GM20431 (cell line): ENCODE results near the gene DIDO1.
"Not testable (repeated sequence)": the region's sequence is repeated elsewhere in the genome, so short reads cannot be mapped to it uniquely, and the experiment has no call there.

Source experiments
- in situ Hi-C: fragments of 300-500 bp; cut with MseI, MboI; formaldehyde crosslinking; loops from one replicate; pipeline ENCODE4 v1.15.0; 2020; ENCODE audit warnings: low sequenced_read_pairs; ENCODE audit not compliant: unreplicated experiment

The DIDO1 gene

DNA sequence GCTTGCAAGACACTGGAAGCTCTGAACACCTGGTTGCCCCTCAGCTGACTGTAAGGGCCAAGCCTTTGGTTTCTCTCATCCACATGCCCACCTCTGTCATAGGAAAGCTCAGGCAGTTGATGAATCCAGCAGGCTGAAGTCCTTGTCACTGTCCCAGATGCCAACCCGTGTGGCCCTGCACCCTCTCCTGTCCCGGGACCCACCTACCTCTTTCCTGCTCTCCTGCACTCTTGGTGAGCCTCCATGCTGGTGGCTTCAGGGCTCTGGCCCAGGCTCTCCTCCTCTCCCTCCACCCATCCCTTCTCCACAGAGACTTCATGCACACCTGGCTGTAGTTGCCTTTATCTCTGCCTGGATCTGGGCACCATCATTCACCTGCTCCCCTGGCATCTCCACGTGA, 7.7 kb upstream of the DIDO1 start:
- in situ Hi-C loops: no loop called here

DNA sequence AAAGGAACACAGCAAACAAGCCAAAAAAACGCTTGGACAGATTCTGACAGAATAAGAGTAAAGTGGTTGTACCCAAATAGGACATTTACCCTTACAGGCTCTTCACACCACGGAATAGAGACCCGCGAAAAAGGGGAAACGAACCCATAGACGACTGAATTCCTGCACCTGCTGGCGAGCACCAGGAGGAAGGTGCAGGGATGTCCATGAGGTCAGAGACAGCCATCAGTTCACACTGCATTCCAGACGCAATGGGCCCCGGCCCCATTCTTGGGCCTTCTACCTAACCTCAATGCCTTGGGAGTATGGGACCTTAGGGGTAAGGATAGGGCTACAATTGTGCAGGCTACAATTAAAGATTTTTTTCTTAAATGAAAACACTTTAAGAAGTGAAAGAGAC, 5.2 kb upstream of the DIDO1 start:
- in situ Hi-C loops: no loop called here

GRCh38 chr20:62929051-62929538, 2.8 kb upstream of the DIDO1 start:
- in situ Hi-C loops: no loop called here

DNA sequence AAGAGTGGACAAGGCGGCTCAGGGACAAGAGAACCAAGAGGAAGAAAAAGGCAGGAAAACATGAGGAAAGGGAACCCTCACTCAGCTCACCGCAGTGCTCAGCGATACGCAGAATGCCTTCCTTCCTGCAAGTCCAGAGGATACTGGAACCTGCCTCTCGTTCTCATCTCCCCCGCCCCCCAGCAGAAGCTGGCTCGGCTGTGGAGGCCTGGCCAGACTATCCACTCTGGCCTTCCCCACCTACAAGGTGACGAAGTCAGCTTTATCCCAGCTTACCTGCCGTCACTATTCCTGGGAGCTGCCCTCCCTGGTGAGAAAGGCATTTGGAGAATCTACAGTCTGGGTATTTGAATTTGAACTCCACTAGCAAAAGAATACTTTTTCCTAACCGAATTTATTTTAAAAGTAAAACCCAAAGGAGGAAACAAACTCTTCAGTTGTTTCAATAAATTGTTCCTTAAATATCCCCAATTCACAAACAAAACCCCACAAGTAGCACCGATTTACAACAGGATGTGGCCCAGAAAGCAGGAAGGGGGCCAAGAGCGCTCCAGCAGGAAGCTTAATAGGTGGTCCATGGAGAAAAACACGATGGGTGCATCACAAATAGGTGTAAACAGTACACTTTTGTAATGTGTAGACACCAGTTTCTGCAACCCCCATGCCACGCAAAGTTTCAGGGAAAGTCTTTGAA, 2.1 kb upstream of the DIDO1 start:
- in situ Hi-C loops: no loop called here

DNA sequence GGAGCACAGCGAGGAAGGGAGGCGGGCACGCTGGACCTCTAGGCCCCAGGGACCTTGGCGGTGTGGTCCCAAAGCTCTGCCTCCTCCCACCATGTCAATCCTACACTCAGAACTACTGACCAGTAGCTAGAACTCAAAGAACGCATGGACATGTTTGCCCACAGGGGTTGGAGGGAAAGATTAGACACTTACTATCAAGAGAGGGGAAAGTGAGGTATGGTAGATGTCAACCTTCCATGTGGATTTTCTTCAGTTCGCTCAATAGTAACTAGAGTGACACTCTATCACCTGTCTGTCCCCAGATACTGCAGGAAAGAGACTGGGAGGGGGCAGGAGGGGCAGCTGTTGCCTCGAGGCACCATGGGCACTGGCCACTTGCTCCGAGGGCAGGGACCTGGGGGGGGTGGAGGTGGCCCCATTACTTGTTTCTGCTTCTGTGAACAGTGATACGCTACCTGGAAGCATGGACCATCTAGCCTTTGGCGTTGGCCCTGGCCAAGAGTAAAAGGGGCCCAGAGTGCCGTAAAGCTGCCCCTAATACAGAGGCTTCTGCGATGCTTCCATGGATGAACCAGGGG, 912 bp upstream of the DIDO1 start:
- in situ Hi-C loops: no loop called here

- in situ Hi-C loops: no loop called here
Measured at GRCh38 chr20:62925420-62926228, 681 bp downstream of the DIDO1 start.

DNA sequence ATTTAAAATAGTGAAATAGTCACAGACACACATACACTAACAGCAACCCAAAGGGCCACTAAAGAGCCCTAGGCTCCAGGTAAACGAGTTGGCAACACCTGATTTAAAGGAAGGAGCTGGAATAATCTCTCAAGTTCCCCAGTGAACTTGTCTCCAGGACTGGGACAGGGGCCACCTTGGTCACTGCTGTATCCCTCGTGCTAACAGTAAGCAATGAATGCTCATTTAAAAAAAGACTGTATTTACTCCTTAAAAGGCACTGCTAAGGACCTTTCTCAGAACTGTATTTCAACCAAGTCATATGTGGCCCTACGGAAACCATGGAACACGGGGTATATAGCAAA, 1.3 kb downstream of the DIDO1 start:
- in situ Hi-C loops: no loop called here

- in situ Hi-C loops: no loop called here
Measured at GRCh38 chr20:62924442-62925075, 1.7 kb downstream of the DIDO1 start.

DNA sequence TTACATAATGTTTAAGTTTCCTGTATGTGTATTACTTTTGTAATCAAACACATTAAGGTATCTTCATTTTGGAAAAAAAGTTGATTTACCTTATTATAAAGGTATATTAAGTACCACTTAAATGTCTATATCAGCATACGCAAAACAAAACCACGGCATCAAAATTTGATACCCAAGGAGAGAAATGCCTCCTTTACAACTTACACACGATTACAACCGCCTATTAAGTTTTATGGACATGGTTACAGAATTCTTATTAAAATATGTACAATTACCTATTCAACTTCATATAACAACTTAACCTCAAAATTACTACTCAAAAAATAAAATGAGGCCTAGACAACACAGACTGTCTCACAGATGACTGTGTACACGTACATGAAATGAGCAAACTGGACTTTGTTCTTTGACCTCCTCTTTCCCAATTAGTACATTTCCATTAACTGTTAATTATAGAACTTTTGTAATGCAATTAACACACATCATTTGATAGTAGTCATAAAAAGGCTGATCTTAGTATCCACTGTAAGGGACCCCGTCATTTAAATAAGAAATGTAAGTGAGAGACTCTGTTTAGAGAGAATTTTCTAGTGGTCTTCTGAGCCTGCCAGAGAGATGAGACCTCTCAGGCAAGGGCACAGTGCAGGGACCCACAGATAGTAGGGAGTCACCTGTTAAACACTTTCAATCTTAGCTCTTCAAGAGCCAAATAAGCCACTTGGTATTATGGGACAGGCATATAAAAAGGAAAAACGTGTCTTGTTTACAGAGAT, 2.5 kb downstream of the DIDO1 start:
- in situ Hi-C loops: no loop called here

GRCh38 chr20:62923059-62923668, 3.1 kb downstream of the DIDO1 start:
- in situ Hi-C loops: not testable (repeated sequence)

DNA sequence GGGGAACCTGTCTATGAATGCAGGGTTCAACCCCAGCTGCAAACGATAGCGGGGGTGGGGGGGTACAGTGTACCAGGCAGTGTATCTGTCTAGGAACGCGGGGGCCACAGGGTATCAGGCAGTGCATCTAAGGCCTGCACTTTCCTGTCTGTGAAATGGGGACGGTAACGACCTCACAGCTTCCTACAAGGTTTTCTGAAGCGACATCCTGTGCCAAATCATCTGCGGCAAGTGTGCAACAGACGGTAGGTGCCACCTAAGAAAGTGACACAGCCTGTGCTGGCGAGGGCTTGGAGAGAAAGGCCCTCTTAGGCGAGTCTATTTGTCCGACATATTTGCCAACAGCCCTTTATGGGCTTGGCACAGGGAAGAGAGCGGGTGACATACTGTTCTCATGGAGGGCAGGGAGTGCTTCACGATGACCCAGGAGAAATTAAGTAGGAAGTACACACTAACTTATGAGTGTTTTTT, 3.8 kb downstream of the DIDO1 start:
- in situ Hi-C loops: no loop called here

- in situ Hi-C loops: no loop called here
Measured at GRCh38 chr20:62921119-62921687, 5.1 kb downstream of the DIDO1 start.

DNA sequence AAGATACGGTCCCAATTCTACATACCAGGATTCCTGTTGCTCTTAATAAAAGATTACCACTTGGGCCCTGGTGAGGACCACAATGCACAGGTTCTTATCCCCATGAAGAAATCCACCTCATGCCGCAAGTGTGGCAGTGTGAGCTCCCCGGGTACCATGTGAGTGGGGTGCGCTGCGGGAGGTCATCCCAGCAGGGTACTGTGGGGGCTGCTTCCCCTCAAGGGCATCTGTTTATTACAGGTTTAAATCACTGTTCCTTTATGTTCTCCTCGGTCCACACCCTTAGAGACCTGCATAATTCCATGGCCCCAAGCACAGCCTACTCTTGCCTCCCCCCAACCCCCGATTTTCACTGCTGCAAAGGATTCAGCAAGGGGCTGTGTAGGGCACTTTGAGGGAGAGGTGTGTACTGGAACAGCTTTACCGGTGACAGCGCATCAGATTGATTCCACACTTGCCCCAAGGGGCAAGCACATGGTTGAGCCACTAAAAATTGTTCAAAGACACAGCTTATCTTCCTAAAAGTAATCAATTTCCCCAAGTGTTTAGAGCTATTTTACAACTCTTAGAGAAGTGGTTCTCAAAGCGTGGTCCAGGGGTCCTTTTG, 6.2 kb downstream of the DIDO1 start:
- in situ Hi-C loops: no loop called here

DNA sequence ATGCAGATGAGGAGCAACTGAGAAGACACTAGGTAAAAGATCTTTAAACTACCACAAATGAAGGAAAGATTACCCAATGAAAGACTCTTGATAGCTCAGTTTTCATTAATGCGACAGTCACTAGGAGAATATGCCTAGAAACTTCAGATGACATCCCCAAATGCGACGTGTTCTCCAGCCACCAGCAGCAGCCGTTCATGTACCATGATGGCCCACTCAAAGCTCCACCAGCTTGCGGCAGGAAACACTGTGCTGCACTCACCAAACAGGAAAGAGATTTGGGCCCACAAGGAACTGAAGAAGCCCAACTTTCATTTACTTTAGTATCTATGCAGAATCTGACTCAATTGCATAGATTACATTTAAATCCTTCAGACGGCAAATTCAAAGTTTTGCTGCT, 7.5 kb downstream of the DIDO1 start:
- in situ Hi-C loops: no loop called here

DNA sequence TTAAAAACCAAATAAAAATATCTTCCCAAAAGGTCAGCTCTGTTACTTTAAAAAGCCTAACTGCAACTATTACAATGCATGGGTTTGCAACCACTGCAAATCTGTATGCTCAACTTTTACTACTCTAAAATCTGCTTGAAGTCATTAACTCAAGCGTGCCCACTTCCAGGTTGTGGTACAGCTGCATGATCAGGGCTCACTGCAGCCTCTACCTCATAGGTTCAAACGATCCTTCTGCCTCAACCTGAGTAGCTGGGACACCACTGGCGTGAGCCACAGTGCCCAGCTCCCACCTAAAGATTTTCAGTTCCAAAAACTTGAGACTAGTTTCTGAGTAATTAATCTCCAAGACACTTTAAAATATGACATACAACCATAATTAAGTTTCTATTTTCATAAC, 8.2 kb downstream of the DIDO1 start:
- in situ Hi-C loops: no loop called here

- in situ Hi-C loops: no loop called here
Measured at GRCh38 chr20:62917720-62918119, 8.6 kb downstream of the DIDO1 start.

DNA sequence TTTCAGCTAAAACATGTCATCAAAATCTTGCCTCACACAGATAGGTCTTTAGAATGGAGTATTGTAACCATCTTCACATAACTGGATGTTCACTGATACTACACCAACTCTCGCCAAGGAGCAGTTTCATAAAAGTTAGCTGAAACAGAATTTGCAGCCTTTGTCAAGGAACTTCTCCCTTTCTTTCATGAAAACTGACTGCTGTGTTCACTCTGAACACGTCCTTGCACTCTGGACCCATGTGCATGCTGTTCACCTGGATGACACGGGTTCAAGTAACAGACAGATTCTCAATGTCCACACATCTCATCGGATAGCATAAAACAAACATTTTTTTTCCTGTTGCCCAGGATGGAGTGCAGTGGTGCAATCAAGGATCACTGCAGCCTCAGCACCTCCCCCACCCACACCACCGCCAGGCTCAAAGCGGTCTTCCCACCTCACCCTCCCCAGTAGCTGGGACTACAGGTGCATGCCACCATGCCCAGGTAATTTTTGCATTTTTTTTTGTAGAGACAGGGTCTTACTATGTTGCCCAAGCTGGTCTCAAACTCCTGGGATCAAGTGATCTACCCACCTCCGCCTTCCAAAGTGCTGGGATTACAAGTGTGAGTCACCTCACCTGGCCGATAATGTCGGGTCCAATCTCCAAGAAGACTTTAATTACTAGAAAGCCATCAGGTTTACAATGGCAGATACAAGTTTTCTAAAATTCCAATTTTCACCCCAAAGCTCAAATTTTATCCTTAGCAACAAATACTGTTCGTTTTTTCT, 9.4 kb downstream of the DIDO1 start:
- in situ Hi-C loops: no loop called here

GRCh38 chr20:62914970-62915457, 11.3 kb downstream of the DIDO1 start:
- in situ Hi-C loops: no loop called here
